PC-3 (cell line): ENCODE results near the gene LGR4. TPM values are rescaled to one million over a fixed set of nuclear protein-coding genes. Genes with fewer than 3 reads are reported as not detected.
A peak's percentile ranks its signal among the peaks of the same experiment; 100 is the strongest.

ENCODE experiments used
- ATAC-seq: fragments of 200-7000 bp; cut with Tn5 transposase; 2 replicates; pipeline ENCODE4 v1.9.1; 2020; ENCODE audit warnings: mild to moderate bottlenecking, moderate library complexity
- Bru-seq: library from RNA; stranded (reverse); fragments of 400-500 nt; gene quantifications from one replicate; lab custom pipeline; 2021; lab: Mats Ljungman, UMichigan
- BruChase-seq, 2 experiments: library from RNA; stranded (reverse); fragments of 400-500 nt; gene quantifications; one replicate each; lab custom pipeline; 2021; lab: Mats Ljungman, UMichigan
- BruUV-seq: library from RNA; stranded (reverse); fragments of 400-500 nt; replicated peaks from 2 replicates; lab custom pipeline; 2021; lab: Mats Ljungman, UMichigan
- CTCF ChIA-PET: fragments of 300-600 bp; sonication (Branson Sonifier 250); formaldehyde crosslinking; loops from one replicate; lab custom pipeline; 2022; ENCODE audit warnings: antibody characterized with exemption; lab: Charles Lee
- POLR2A ChIA-PET: fragments of 300-600 bp; sonication (Branson Sonifier 250); formaldehyde crosslinking; loops from one replicate; lab custom pipeline; 2022; ENCODE audit warnings: antibody characterized with exemption; ENCODE audit not compliant: unreplicated experiment; lab: Charles Lee
- DNase-seq: peaks from one replicate; pipeline ENCODE4 v3.0.0-alpha.2; 2015
- H2AFZ ChIP-seq: fragments of 300-600 bp; sonication (generic); 2 replicates; pipeline ENCODE4 v1.6.0; 2016; ENCODE audit warnings: antibody characterized with exemption, low read length
- H3F3A ChIP-seq: fragments of 300-600 bp; sonication (generic); one replicate; pipeline ENCODE4 v1.6.0; 2017; ENCODE audit warnings: antibody characterized with exemption, low read length, control low read depth, mild to moderate bottlenecking; ENCODE audit not compliant: unreplicated experiment
- H3K27ac ChIP-seq: fragments of 300-600 bp; sonication (generic); 2 replicates; pipeline ENCODE4 v1.5.1; 2016; ENCODE audit warnings: mild to moderate bottlenecking, low read length
- H3K27me3 ChIP-seq: fragments of 300-600 bp; sonication (generic); 2 replicates; pipeline ENCODE4 v1.6.1; 2016; ENCODE audit warnings: low read length, mixed read lengths
- H3K36me3 ChIP-seq: fragments of 300-600 bp; sonication (generic); 2 replicates; pipeline ENCODE4 v1.6.1; 2016; ENCODE audit warnings: low read depth, mixed run types, low read length, mixed read lengths
- H3K4me1 ChIP-seq: fragments of 300-600 bp; sonication (generic); 2 replicates; pipeline ENCODE4 v1.5.1; 2016; ENCODE audit warnings: low read length; ENCODE audit not compliant: insufficient read depth
- H3K4me2 ChIP-seq: fragments of 300-600 bp; sonication (generic); 2 replicates; pipeline ENCODE4 v1.6.0; 2016; ENCODE audit warnings: low read length
- H3K4me3 ChIP-seq: fragments of 300-600 bp; sonication (generic); 2 replicates; pipeline ENCODE4 v1.5.1; 2016; ENCODE audit warnings: mild to moderate bottlenecking, low read length, mixed read lengths
- H3K79me2 ChIP-seq: fragments of 300-600 bp; sonication (generic); 2 replicates; pipeline ENCODE4 v1.6.1; 2017; ENCODE audit warnings: low read length, mixed read lengths
- H3K9ac ChIP-seq: fragments of 300-600 bp; sonication (generic); 2 replicates; pipeline ENCODE4 v1.6.0; 2016; ENCODE audit warnings: mild to moderate bottlenecking, low read length
- H3K9me2 ChIP-seq: fragments of 300-600 bp; sonication (generic); replicated peaks from 2 replicates; pipeline ENCODE4 v1.6.1; 2016; ENCODE audit warnings: mixed run types, low read length, mixed read lengths
- H3K9me3 ChIP-seq: fragments of 300-600 bp; sonication (generic); 2 replicates; pipeline ENCODE4 v1.6.1; 2016; ENCODE audit warnings: low read length, mixed read lengths
- H4K20me1 ChIP-seq: fragments of 300-600 bp; sonication (generic); 2 replicates; pipeline ENCODE4 v1.6.1; 2016; ENCODE audit warnings: low read length, mixed read lengths
- CTCF ChIP-seq: fragments of 300-600 bp; sonication (generic); conservative IDR thresholded peaks from 2 replicates; pipeline ENCODE4 v1.5.1; 2017; ENCODE audit warnings: antibody characterized with exemption, low read depth, mild to moderate bottlenecking, low read length
- EZH2 ChIP-seq: fragments of 300-600 bp; sonication (generic); IDR thresholded peaks from one replicate; pipeline ENCODE4 v1.6.1; 2017; ENCODE audit warnings: antibody characterized with exemption, mild to moderate bottlenecking, low read length; ENCODE audit not compliant: unreplicated experiment
- EZH2phosphoT487 ChIP-seq: fragments of 300-600 bp; sonication (generic); IDR thresholded peaks from 2 replicates; pipeline ENCODE4 v1.6.1; 2018; ENCODE audit warnings: mild to moderate bottlenecking, antibody characterized with exemption, low read length, borderline replicate concordance
- intact Hi-C: fragments of 100-400 bp; cut with micrococcal nuclease; formaldehyde crosslinking; loops from 2 replicates; pipeline ENCODE4 v1.9.0; 2023
- long read RNA-seq: library from polyadenylated mRNA; unstranded; transcript quantifications from one replicate; pipeline ENCODE4 v2.0.0, GENCODE V29; 2021; ENCODE audit not compliant: unreplicated experiment
- total RNA-seq: library from RNA; depleted of rRNA; stranded (reverse); fragments of >200 nt; gene quantifications from 2 replicates; pipeline ENCODE4 v1.2.3, GENCODE V29; 2014; rRNA removed

The LGR4 gene
- total RNA-seq (13.5 and 14.5 TPM in 2 replicates), Bru-seq, nascent RNA (percentile 91 among the genes with signal in this experiment), BruChase-seq, experiment 1, labeled RNA remaining after a 6-hour chase (percentile 82 among the genes with signal in this experiment), BruChase-seq, experiment 2, labeled RNA remaining after a 2-hour chase (percentile 83 among the genes with signal in this experiment)
- long read RNA-seq, full-length matches to known transcripts = 13 of 39 reads
- long read RNA-seq, partial matches to known transcripts = 4 of 39 reads
- long read RNA-seq, other reads (novel, unspliced or antisense) = 22 of 39 reads

GRCh38 chr11:27472398-27473016 lies at the start of gene LGR4:
Gene LGR4 (minus strand): TSS chr11:27472790. CDS start chr11:27472302, 488 bp downstream.
- intact Hi-C loops = loop anchor here (1.0 to 5.0 kb wide), 2 partner anchors 77 to 175 kb away; no protein-coding TSS in a partner anchor
- no peaks in the 10 kb centered on the region for H3F3A ChIP-seq
- H3K79me2 ChIP-seq = peaks cover 42% of the 10 kb centered on the region
- H3K4me1 ChIP-seq = peaks cover 36% of the 10 kb centered on the region
- peak within 1 kb of the TSS; percentile 94 for H3K4me2 ChIP-seq
- H3K4me3 ChIP-seq = peak within 1 kb of the TSS; percentile 81
- peak within 1 kb of the TSS; percentile 66 for H3K9ac ChIP-seq
- H4K20me1 ChIP-seq = no peaks in the 10 kb centered on the region
- no peaks in the 10 kb centered on the region for H3K36me3 ChIP-seq
- peak within 1 kb of the TSS; percentile 89 for H2AFZ ChIP-seq
- CTCF ChIA-PET = interaction anchor here (0.6 to 1.0 kb wide), 5 partner anchors 13 to 176 kb away, joined by 3 to 9 read pairs (median 3); no protein-coding TSS in a partner anchor
- DNase-seq (peak; percentile 95), ATAC-seq (peak; percentile 79)
- POLR2A ChIA-PET = interaction anchor here (0.6 to 1.1 kb wide), 11 partner anchors 8 to 299 kb away, joined by 3 to 19 read pairs (median 6); no protein-coding TSS in a partner anchor
- peak within 1 kb of the TSS; percentile 27; the same call in 1 of the 2 replicates for H3K27ac ChIP-seq
- no peaks in the 10 kb centered on the region for H3K27me3 ChIP-seq
- no peaks in the 10 kb centered on the region for H3K9me3 ChIP-seq
- TF ChIP-seq EZH2phosphoT487 (no peak), EZH2 (no peak), CTCF (no peak)
- no peaks in the 10 kb centered on the region for H3K9me2 ChIP-seq
- BruUV-seq = no TSS peak

GRCh38 chr11:27520226-27520625 lies 47.6 kb upstream of the LGR4 start:
- Histone ChIP-seq H2AFZ (no peak overlapping the region), H3K79me2 (no peaks in the 10 kb centered on the region), H4K20me1 (no peaks in the 10 kb centered on the region), H3K4me3 (no peak overlapping the region), H3K9me2 (no peaks in the 10 kb centered on the region), H3K9ac (no peak overlapping the region), H3K4me2 (no peak overlapping the region), H3K36me3 (no peaks in the 10 kb centered on the region), H3K9me3 (no peaks in the 10 kb centered on the region), H3K4me1 (no peaks in the 10 kb centered on the region), H3K27ac (no peak overlapping the region), H3F3A (no peaks in the 10 kb centered on the region), H3K27me3 (no peaks in the 10 kb centered on the region)
- intact Hi-C loops = loop anchor here (10.0 kb wide), 1 partner anchor 155 kb away; no protein-coding TSS in a partner anchor
- CTCF ChIA-PET = no interaction called here
- no peak for TF ChIP-seq EZH2phosphoT487
- no peak for TF ChIP-seq EZH2
- TF ChIP-seq CTCF = no peak
- POLR2A ChIA-PET = no interaction called here
- BruUV-seq = no TSS peak
- ATAC-seq = no peak
- no peak for DNase-seq
